GM19328 (cell line): ENCODE data around the gene HBA2.
"Not testable (repeated sequence)": the region's sequence is repeated elsewhere in the genome, so short reads cannot be mapped to it uniquely, and the experiment has no call there.

Experiments
- ATAC-seq: cut with Tn5 transposase; IDR thresholded peaks from one replicate; pipeline ENCODE4 v1.9.1; 2021; ENCODE audit warnings: mild to moderate bottlenecking, moderate library complexity; ENCODE audit not compliant: unreplicated experiment

The HBA2 gene

DNA sequence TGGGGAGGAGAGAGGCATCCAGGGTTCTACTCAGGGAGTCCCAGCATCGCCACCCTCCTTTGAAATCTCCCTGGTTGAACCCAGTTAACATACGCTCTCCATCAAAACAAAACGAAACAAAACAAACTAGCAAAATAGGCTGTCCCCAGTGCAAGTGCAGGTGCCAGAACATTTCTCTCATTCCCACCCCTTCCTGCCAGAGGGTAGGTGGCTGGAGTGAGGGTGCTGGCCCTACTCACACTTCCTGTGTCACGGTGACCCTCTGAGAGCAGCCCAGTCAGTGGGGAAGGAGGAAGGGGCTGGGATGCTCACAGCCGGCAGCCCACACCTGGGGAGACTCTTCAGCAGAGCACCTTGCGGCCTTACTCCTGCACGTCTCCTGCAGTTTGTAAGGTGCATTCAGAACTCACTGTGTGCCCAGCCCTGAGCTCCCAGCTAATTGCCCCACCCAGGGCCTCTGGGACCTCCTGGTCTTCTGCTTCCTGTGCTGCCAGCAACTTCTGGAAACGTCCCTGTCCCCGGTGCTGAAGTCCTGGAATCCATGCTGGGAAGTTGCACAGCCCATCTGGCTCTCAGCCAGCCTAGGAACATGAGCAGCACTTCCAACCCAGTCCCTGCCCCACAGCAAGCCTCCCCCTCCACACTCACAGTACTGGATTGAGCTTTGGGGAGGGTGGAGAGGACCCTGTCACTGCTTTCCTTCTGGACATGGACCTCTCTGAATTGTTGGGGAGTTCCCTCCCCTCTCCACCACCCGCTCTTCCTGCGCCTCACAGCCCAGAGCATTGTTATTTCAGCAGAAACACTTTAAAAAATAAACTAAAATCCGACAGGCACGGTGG lies 1.5 kb downstream of the HBA2 start:
- not testable (repeated sequence) for ATAC-seq

DNA sequence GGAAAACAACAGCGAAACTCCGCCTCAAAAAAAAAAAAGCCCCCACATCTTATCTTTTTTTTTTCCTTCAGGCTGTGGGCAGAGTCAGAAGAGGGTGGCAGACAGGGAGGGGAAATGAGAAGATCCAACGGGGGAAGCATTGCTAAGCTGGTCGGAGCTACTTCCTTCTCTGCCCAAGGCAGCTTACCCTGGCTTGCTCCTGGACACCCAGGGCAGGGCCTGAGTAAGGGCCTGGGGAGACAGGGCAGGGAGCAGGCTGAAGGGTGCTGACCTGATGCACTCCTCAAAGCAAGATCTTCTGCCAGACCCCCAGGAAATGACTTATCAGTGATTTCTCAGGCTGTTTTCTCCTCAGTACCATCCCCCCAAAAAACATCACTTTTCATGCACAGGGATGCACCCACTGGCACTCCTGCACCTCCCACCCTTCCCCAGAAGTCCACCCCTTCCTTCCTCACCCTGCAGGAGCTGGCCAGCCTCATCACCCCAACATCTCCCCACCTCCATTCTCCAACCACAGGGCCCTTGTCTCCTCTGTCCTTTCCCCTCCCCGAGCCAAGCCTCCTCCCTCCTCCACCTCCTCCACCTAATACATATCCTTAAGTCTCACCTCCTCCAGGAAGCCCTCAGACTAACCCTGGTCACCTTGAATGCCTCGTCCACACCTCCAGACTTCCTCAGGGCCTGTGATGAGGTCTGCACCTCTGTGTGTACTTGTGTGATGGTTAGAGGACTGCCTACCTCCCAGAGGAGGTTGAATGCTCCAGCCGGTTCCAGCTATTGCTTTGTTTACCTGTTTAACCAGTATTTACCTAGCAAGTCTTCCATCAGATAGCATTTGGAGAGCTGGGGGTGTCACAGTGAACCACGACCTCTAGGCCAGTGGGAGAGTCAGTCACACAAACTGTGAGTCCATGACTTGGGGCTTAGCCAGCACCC lies 2.6 kb downstream of the HBA2 start:
- no peak for ATAC-seq

DNA sequence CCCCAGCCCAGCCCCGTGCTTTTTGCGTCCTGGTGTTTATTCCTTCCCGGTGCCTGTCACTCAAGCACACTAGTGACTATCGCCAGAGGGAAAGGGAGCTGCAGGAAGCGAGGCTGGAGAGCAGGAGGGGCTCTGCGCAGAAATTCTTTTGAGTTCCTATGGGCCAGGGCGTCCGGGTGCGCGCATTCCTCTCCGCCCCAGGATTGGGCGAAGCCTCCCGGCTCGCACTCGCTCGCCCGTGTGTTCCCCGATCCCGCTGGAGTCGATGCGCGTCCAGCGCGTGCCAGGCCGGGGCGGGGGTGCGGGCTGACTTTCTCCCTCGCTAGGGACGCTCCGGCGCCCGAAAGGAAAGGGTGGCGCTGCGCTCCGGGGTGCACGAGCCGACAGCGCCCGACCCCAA lies 3.3 kb downstream of the HBA2 start:
- not testable (repeated sequence) for ATAC-seq

GRCh38 chr16:176477-177382 lies 4.1 kb downstream of the HBA2 start, which contains the start of gene HBA1:
HBA1 (plus strand) TSS chr16:176680; CDS start chr16:176717, 37 bp downstream.
- not testable (repeated sequence) for ATAC-seq

- no peak for ATAC-seq
These were observed 4.7 kb downstream of the HBA2 start for GRCh38 chr16:177394-177822.

- no peak for ATAC-seq
These were observed 5.4 kb downstream of the HBA2 start for GRCh38 chr16:177981-178667.

- ATAC-seq, result no peak
These were observed 6.0 kb downstream of the HBA2 start for GRCh38 chr16:178668-179015.

- ATAC-seq, result no peak
These were observed 6.8 kb downstream of the HBA2 start for GRCh38 chr16:179211-180092.

DNA sequence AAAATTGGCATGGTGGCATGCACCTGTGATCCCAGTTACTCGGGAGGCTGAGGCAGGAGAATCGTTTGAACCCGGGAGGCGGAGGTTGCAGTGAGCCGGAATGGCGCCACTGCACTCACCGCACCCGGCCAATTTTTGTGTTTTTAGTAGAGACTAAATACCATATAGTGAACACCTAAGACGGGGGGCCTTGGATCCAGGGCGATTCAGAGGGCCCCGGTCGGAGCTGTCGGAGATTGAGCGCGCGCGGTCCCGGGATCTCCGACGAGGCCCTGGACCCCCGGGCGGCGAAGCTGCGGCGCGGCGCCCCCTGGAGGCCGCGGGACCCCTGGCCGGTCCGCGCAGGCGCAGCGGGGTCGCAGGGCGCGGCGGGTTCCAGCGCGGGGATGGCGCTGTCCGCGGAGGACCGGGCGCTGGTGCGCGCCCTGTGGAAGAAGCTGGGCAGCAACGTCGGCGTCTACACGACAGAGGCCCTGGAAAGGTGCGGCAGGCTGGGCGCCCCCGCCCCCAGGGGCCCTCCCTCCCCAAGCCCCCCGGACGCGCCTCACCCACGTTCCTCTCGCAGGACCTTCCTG lies 7.5 kb downstream of the HBA2 start, which contains the start of gene HBQ1:
Gene HBQ1, plus strand, starts transcription at position 359 of the 575 bp plus-strand sequence. Its CDS starts 28 bp downstream, at position 387.
- ATAC-seq, result no peak

DNA sequence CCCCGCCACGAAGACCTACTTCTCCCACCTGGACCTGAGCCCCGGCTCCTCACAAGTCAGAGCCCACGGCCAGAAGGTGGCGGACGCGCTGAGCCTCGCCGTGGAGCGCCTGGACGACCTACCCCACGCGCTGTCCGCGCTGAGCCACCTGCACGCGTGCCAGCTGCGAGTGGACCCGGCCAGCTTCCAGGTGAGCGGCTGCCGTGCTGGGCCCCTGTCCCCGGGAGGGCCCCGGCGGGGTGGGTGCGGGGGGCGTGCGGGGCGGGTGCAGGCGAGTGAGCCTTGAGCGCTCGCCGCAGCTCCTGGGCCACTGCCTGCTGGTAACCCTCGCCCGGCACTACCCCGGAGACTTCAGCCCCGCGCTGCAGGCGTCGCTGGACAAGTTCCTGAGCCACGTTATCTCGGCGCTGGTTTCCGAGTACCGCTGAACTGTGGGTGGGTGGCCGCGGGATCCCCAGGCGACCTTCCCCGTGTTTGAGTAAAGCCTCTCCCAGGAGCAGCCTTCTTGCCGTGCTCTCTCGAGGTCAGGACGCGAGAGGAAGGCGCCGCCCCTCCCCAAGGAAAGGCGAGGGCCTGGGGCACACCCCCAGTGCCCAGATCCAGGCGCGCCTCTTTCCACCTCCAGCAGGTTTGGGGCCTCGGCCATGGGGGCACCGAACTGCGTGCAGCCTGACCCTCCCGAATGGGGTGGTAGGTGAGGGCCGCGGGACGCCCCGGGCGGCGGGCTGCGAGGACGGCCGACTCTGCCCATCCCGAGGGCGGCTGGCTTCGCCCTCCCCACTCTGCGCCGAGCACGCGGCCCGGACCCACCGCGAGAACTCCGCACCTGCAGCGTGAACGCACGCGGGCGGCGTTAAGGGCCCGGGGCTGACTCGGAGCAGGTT lies 8.2 kb downstream of the HBA2 start:
- ATAC-seq, result no peak

- no peak for ATAC-seq
These were observed 8.9 kb downstream of the HBA2 start for GRCh38 chr16:181565-182021.

- ATAC-seq, result no peak
These were observed 10.3 kb downstream of the HBA2 start for GRCh38 chr16:183005-183404.

- no peak for ATAC-seq
These were observed 12.5 kb downstream of the HBA2 start for GRCh38 chr16:185213-185612.

GRCh38 chr16:185691-186090 lies 13.0 kb downstream of the HBA2 start:
- ATAC-seq, result no peak

- ATAC-seq, result no peak
These were observed 14.7 kb downstream of the HBA2 start for GRCh38 chr16:187330-187729.

- ATAC-seq, result no peak
These were observed 16.0 kb downstream of the HBA2 start for GRCh38 chr16:188674-189073.

- ATAC-seq, result no peak
These were observed 17.0 kb downstream of the HBA2 start for GRCh38 chr16:189604-190186.
